H1 (cell line): ENCODE measurements around the gene GALR2. TPM values are rescaled to one million over a fixed set of nuclear protein-coding genes. Genes with fewer than 3 reads are reported as not detected.

Source experiments
- CTCF ChIA-PET: fragments of 300-600 bp; sonication (Branson Sonifier 250); formaldehyde crosslinking; loops from one replicate; lab custom pipeline; 2021; ENCODE audit not compliant: partially characterized antibody; lab: Charles Lee
- POLR2A ChIA-PET: fragments of 300-600 bp; sonication (Branson Sonifier 250); formaldehyde crosslinking; loops from one replicate; lab custom pipeline; 2021; ENCODE audit warnings: inconsistent platforms; ENCODE audit not compliant: partially characterized antibody; lab: Charles Lee
- DNase-seq, 2 experiments: peaks; one replicate each; pipeline versions ENCODE4 v3.0.0 to v3.0.0-alpha.2; 2010 to 2022; ENCODE audit warnings: low spot score in 2 of 2, low read depth in 1 of 2, mixed read lengths in 1 of 2
- FAIRE-seq: peaks from 2 replicates; lab custom pipeline; 2011; peaks lifted over from hg19 to GRCh38; lab: Jason Lieb, UNC
- H2AFZ ChIP-seq: 2 replicates; pipeline ENCODE4 v1.8.1; 2012; ENCODE audit warnings: low read length, inconsistent platforms
- H2AK5ac ChIP-seq: 2 replicates; pipeline ENCODE4 v1.6.1; 2013; ENCODE audit warnings: low read depth, low read length
- H2BK120ac ChIP-seq: replicated peaks from 2 replicates; pipeline ENCODE3; 2013; ENCODE audit warnings: low read depth, low read length, inconsistent platforms
- H2BK12ac ChIP-seq: 2 replicates; pipeline ENCODE4 v1.6.1; 2013; ENCODE audit warnings: low read depth, low read length
- H2BK15ac ChIP-seq: 2 replicates; pipeline ENCODE4 v1.6.1; 2013; ENCODE audit warnings: low read length
- H2BK20ac ChIP-seq: 2 replicates; pipeline ENCODE4 v1.6.1; 2013; ENCODE audit warnings: low read length
- H2BK5ac ChIP-seq: 2 replicates; pipeline ENCODE4 v1.6.1; 2013; ENCODE audit warnings: low read depth, low read length
- H3K14ac ChIP-seq: 2 replicates; pipeline ENCODE4 v1.6.1; 2013; ENCODE audit warnings: inconsistent platforms; ENCODE audit not compliant: insufficient read length
- H3K18ac ChIP-seq: 2 replicates; pipeline ENCODE4 v1.6.1; 2013; ENCODE audit warnings: low read length; ENCODE audit errors: extremely low read depth
- H3K23ac ChIP-seq: 2 replicates; pipeline ENCODE4 v1.6.1; 2013; ENCODE audit warnings: inconsistent platforms; ENCODE audit not compliant: insufficient read length
- H3K23me2 ChIP-seq: 2 replicates; pipeline ENCODE4 v1.6.1; 2013; ENCODE audit warnings: low read depth, low read length
- H3K27ac ChIP-seq: 2 replicates; pipeline ENCODE4 v1.6.1; 2011; ENCODE audit warnings: low read depth, low read length, inconsistent platforms
- H3K27me3 ChIP-seq, 4 experiments: replicated peaks in 1 of 4; 1 replicate in 1 of 4; 2 replicates in 3 of 4; pipeline versions ENCODE4 v1.6.1 to v1.8.1; 2011 to 2013; ENCODE audit warnings: low read length in 3 of 4, mild to moderate bottlenecking in 3 of 4, inconsistent platforms in 2 of 4, mixed read lengths in 2 of 4, moderate library complexity in 1 of 4; ENCODE audit not compliant: control insufficient read depth in 3 of 4, insufficient read depth in 3 of 4; ENCODE audit errors: extremely low read depth in 1 of 4
- H3K36me3 ChIP-seq, 4 experiments: 2 replicates each; pipeline versions ENCODE4 v1.6.1 to v1.8.1; 2011 to 2013; ENCODE audit warnings: mild to moderate bottlenecking in 4 of 4, low read length in 3 of 4, moderate library complexity in 2 of 4, control low read depth in 1 of 4, inconsistent platforms in 1 of 4; ENCODE audit not compliant: insufficient read depth in 4 of 4, control insufficient read depth in 2 of 4
- H3K4ac ChIP-seq: replicated peaks from 2 replicates; pipeline ENCODE3; 2013; ENCODE audit warnings: low read length, low read depth, mixed read lengths, inconsistent platforms; ENCODE audit not compliant: insufficient read length
- H3K4me1 ChIP-seq, 4 experiments: replicated peaks in 1 of 4; 1 replicate in 1 of 4; 2 replicates in 3 of 4; pipeline versions ENCODE4 v1.6.1 to v1.8.1; 2011 to 2013; ENCODE audit warnings: low read length in 3 of 4, inconsistent platforms in 2 of 4, mixed read lengths in 1 of 4; ENCODE audit not compliant: insufficient read depth in 4 of 4, control insufficient read depth in 3 of 4
- H3K4me2 ChIP-seq, 2 experiments: 2 replicates each; pipeline versions ENCODE4 v1.6.1 to v1.8.1; 2011 to 2013; ENCODE audit warnings: low read depth in 2 of 2, low read length in 2 of 2, control low read depth in 1 of 2, inconsistent platforms in 1 of 2, mild to moderate bottlenecking in 1 of 2; ENCODE audit not compliant: insufficient read depth in 1 of 2
- H3K4me3 ChIP-seq, 4 experiments: fragments of 200-600, 300-600 bp in 1 of 4; sonication (generic), shearing (Covaris generic), sonication (Bioruptor Twin) in 1 of 4; 2 replicates each; pipeline versions ENCODE4 v1.5.1 to v1.8.1; 2011 to 2016; ENCODE audit warnings: low read length in 4 of 4, low read depth in 3 of 4, control low read depth in 2 of 4, inconsistent platforms in 2 of 4, mild to moderate bottlenecking in 2 of 4, mixed read lengths in 1 of 4, moderate library complexity in 1 of 4; ENCODE audit not compliant: insufficient read depth in 2 of 4; ENCODE audit errors: extremely low read depth in 1 of 4
- H3K56ac ChIP-seq: replicated peaks from 2 replicates; pipeline ENCODE3; 2013; ENCODE audit warnings: low read depth, mild to moderate bottlenecking, mixed read lengths, low read length, inconsistent platforms; ENCODE audit not compliant: insufficient read length
- H3K79me1 ChIP-seq: 2 replicates; pipeline ENCODE4 v1.6.1; 2013; ENCODE audit warnings: low read depth, low read length, control low read depth
- H3K79me2 ChIP-seq, 2 experiments: 2 replicates each; pipeline versions ENCODE4 v1.6.1 to v1.8.1; 2012 to 2013; ENCODE audit warnings: low read length in 2 of 2, mild to moderate bottlenecking in 2 of 2, inconsistent platforms in 1 of 2; ENCODE audit not compliant: insufficient read depth in 2 of 2, control insufficient read depth in 1 of 2
- H3K9ac ChIP-seq, 4 experiments: replicated peaks in 1 of 4; 1 replicate in 1 of 4; 2 replicates in 3 of 4; pipeline versions ENCODE4 v1.6.1 to v1.8.1; 2011 to 2013; ENCODE audit warnings: low read depth in 3 of 4, low read length in 3 of 4, control low read depth in 2 of 4, mild to moderate bottlenecking in 2 of 4, moderate library complexity in 2 of 4, inconsistent platforms in 1 of 4; ENCODE audit errors: extremely low read depth in 1 of 4
- H3K9me3 ChIP-seq, 2 experiments: 2 replicates each; pipeline versions ENCODE4 v1.6.1 to v1.8.1; 2012 to 2013; ENCODE audit warnings: mild to moderate bottlenecking in 2 of 2, moderate library complexity in 2 of 2, control low read depth in 1 of 2, inconsistent platforms in 1 of 2, low read depth in 1 of 2, low read length in 1 of 2, mixed read lengths in 1 of 2; ENCODE audit not compliant: insufficient read depth in 2 of 2
- H4K20me1 ChIP-seq, 2 experiments: replicated peaks in 1 of 2; 2 replicates each; pipeline versions ENCODE3 to v1.8.1; 2011 to 2013; ENCODE audit warnings: inconsistent platforms in 2 of 2, low read length in 2 of 2, mild to moderate bottlenecking in 1 of 2; ENCODE audit not compliant: insufficient read depth in 2 of 2, control insufficient read depth in 1 of 2
- H4K5ac ChIP-seq: 2 replicates; pipeline ENCODE4 v1.6.1; 2013; ENCODE audit warnings: low read length, low read depth, mixed read lengths, inconsistent platforms; ENCODE audit not compliant: insufficient read length
- H4K8ac ChIP-seq: 2 replicates; pipeline ENCODE4 v1.8.0; 2013; ENCODE audit warnings: mild to moderate bottlenecking, moderate library complexity, low read length, inconsistent platforms; ENCODE audit not compliant: insufficient read depth; ENCODE audit errors: extremely low read depth
- H4K91ac ChIP-seq: replicated peaks from 2 replicates; pipeline ENCODE3; 2013; ENCODE audit warnings: low read length, mixed read lengths, inconsistent platforms; ENCODE audit not compliant: insufficient read length
- EP300 ChIP-seq, 2 experiments: IDR thresholded peaks; 1 replicate in 1 of 2; 2 replicates in 1 of 2; pipeline ENCODE4 v1.6.1; 2011 to 2012; ENCODE audit warnings: low read depth in 2 of 2, low read length in 2 of 2, mild to moderate bottlenecking in 2 of 2, borderline replicate concordance in 1 of 2, inconsistent platforms in 1 of 2, moderate library complexity in 1 of 2
- KDM4A ChIP-seq: IDR thresholded peaks from one replicate; pipeline ENCODE4 v1.7.1; 2012; ENCODE audit warnings: low read depth, mild to moderate bottlenecking, moderate library complexity, low read length, inconsistent platforms; ENCODE audit not compliant: severe bottlenecking
- MAFK ChIP-seq: IDR thresholded peaks from 2 replicates; pipeline ENCODE4 v1.6.1; 2012; ENCODE audit warnings: low read depth, mild to moderate bottlenecking, improper control_type of control experiment, low read length
- NANOG ChIP-seq: IDR thresholded peaks from 2 replicates; pipeline ENCODE4 v1.6.1; 2011; ENCODE audit warnings: low read length, low read depth, mild to moderate bottlenecking, inconsistent platforms; ENCODE audit not compliant: insufficient read depth, poor library complexity, severe bottlenecking
- NRF1 ChIP-seq: IDR thresholded peaks from 2 replicates; pipeline ENCODE4 v1.6.1; 2011; ENCODE audit warnings: mild to moderate bottlenecking, low read depth, low read length, improper control_type of control experiment
- PHF8 ChIP-seq: fragments of 200-600 bp; sonication (generic); conservative IDR thresholded peaks from 2 replicates; pipeline ENCODE4 v1.7.1; 2012; ENCODE audit warnings: low read depth, mild to moderate bottlenecking, inconsistent platforms, low read length, moderate library complexity
- SIRT6 ChIP-seq: IDR thresholded peaks from one replicate; pipeline ENCODE4 v1.7.1; 2012; ENCODE audit warnings: low read length, inconsistent platforms
- WGBS, 2 experiments: shearing (Covaris generic) in 1 of 2; methylation state at CpG; one replicate each; pipeline versions ENCODE4 v1.1.6 to v1.1.7; 2013 to 2015; ENCODE audit warnings: low lambda C conversion rate in 2 of 2, mixed read lengths in 2 of 2, inconsistent platforms in 1 of 2, low coverage in 1 of 2, missing lambda C conversion rate in 1 of 2; ENCODE audit not compliant: insufficient replicate concordance in 2 of 2, insufficient coverage in 1 of 2, insufficient read length in 1 of 2; ENCODE audit errors: extremely low coverage in 1 of 2, missing lambda C conversion rate in 1 of 2; 5-methylcytosine and 5-hydroxymethylcytosine counted together
- polyA plus RNA-seq, 7 experiments: library from polyadenylated mRNA; depleted of rRNA in 3 of 7; stranded (reverse) in 5 of 7; unstranded in 2 of 7; fragments of >200 nt in 5 of 7; fragments of 200-250 nt in 2 of 7; gene quantifications; 1 replicate in 5 of 7; 2 replicates in 1 of 7; 4 replicates in 1 of 7; pipeline versions ENCODE4 v1.2.1 to v1.2.3, GENCODE V29; 2011 to 2013; ENCODE audit warnings: missing spikeins in 2 of 7, mixed read lengths in 2 of 7
- total RNA-seq: library from RNA; stranded (reverse); fragmentation: NEBNext Ultra II Directional; extraction: Animal tissue kit (Norgen Biotek cat#: 25700); gene quantifications from 2 replicates; pipeline ENCODE4 v1.2.1, GENCODE V29; 2021

Gene GALR2
- total and polyA plus RNA-seq, 2 of the 8 experiments (the other 6 are each of a cell fraction or from before 2014, with no cell fraction given), result 0.86 to 2.2 TPM

GRCh38 chr17:76082326-76083251 is 8.0 kb downstream of the GALR2 start:
- Histone ChIP-seq H3K79me1 (no peaks in the 10 kb centered on the region), H3K27me3 (peaks cover 14 to 26% (median 22%) of the 10 kb centered on the region in 4 experiments), H3K79me2 (no peaks in the 10 kb centered on the region), H3K14ac (no peak overlapping the region), H3K36me3 (peaks cover 14 to 38% (median 32%) of the 10 kb centered on the region in 4 experiments), H3K23me2 (peaks cover 6% of the 10 kb centered on the region; the same call in 1 of the 2 replicates), H4K8ac (no peak overlapping the region), H2BK120ac (no peak overlapping the region), H3K9me3 (no peaks in the 10 kb centered on the region), H4K91ac (no peak overlapping the region), H2BK20ac (no peak overlapping the region), H3K27ac (no peak overlapping the region), H3K4me1 (peaks cover 0 to 26% (median 16%) of the 10 kb centered on the region in 4 experiments; a peak in 6 of 7 replicates), H3K18ac (no peak overlapping the region), H3K23ac (no peak overlapping the region), H3K4ac (no peak overlapping the region), H2BK12ac (no peak overlapping the region), H2AFZ (no peak overlapping the region), H2AK5ac (no peak overlapping the region), H3K56ac (no peak overlapping the region), H4K20me1 (peaks cover 3 to 4% of the 10 kb centered on the region in 2 experiments), H4K5ac (no peak overlapping the region), H2BK5ac (no peak overlapping the region), H2BK15ac (no peak overlapping the region), H3K4me2 (no peak overlapping the region), H3K4me3 (no peak overlapping the region), H3K9ac (no peak overlapping the region)
- WGBS, 2 experiments, result 91% methylated on average over 20 of the region's 20 CpGs; no CpG with 5 or more reads in 1 of the 2 experiments
- FAIRE-seq (no peak), DNase-seq (no peak)
- POLR2A ChIA-PET, result interaction anchor here (1.2 to 3.9 kb wide), 3 partner anchors 10 to 68 kb away, joined by 4 to 19 read pairs (median 8); partner anchors contain the start of gene SRP68
- CTCF ChIA-PET, result interaction anchor here (0.5 to 7.6 kb wide), 3 partner anchors 11 to 288 kb away, joined by 3 to 36 read pairs (median 4); no protein-coding TSS in a partner anchor
- TF ChIP-seq NANOG, result no peak
- TF ChIP-seq SIRT6, result no peak
- TF ChIP-seq PHF8, result no peak
- TF ChIP-seq EP300 (IDR thresholded peaks at IDR 0.05; ENCODE audit: borderline replicate concordance in 1 of 2, low read depth in 2 of 2, low read length in 2 of 2), result no peak
- no peak for TF ChIP-seq MAFK
- TF ChIP-seq KDM4A, result no peak
- no peak for TF ChIP-seq NRF1
